CD4-positive, alpha-beta T cell treated with Interleukin-4 for 4 hours (primary cell): ENCODE data around the gene MAT2B.

Experiments used
- DNase-seq: peaks from one replicate; pipeline ENCODE4 v3.0.0-alpha.2; 2020

Gene MAT2B

DNA sequence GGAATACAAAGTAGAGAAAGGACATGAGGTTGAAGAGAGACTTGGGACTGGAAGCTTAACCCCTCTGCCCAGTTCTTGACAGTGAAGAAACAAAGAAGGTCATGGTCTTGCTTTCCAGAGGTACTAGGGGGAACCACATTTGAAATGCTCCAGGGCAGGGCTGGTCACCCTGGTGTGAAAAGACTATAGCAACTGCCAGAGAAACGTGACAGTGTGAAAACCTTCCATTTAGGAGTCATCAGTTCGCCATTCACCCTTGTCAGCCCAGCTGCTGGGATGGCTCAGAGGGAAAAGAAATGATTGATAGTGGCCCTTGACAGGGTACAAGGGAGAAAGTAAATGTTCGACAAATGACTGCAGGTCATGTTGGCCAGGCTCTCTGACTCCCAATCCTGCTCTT lies 56.7 kb downstream of the MAT2B start:
- DNase-seq, result no peak

DNA sequence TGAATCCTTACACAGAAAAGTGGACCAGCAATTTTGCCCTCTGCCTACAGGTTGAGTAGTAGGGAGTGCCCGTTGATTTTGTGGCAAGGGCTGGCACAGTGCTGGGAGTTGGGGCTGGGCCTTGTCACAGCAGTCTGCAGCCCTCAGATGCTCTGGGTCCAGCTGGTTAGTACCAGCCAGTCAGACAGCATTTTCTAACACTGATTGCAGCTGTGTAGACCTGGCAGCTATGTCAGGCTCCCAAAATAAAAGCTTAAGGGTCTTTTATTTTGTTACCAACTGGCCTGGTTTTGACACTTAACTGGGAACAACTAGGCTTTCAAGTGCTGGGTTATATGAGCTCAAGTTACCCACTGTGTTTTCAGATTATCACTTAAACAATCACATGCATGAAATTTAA lies 57.7 kb downstream of the MAT2B start:
- no peak for DNase-seq

DNA sequence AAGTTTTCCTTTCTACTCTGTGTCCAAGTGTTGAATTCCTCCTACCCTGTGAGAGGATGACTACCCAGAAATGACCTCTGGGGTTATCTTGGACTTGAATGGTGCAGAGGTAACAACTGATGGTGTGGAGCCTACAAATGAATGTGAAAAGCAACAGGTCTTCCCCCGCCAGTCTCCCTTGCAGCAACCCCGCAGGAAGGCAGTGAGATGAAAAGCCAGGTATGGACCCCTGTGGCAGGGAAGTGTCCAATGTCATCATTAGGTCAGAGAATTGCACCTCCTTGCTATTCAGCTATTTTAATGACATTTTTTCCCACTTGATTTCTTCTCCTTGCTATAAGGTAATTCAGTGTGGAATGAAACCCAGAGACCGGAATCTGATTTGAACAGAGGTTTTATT lies 58.5 kb downstream of the MAT2B start:
- no peak for DNase-seq

DNA sequence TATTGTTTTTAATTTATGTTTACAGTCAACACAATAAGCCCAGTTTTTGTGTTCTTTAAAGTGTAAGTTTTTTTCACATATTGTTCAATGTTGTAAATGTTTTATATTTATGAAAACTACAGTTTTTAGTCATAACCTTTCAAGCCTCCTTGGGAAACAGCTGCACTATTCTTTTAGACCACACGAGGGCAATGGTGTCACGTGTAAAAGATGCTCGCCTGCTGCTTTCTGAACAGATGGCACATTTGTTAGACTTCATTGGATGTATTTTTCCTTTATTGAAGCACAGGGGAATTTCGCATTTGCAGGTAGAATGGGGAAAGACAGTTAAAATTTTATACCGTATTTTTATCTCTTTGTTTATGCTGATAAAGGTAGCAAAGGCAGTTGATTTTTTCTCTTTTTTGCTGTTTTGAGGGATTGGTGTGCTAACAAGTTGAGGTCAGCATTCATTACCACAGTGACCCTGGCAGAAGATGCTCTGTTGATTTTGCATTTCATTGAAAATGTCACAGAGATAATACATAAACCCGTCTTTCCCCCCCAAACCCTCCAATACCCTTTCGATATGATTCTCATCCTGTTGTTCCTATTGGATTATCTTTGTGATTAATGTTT lies 59.0 kb downstream of the MAT2B start:
- DNase-seq, result peak; percentile 70

DNA sequence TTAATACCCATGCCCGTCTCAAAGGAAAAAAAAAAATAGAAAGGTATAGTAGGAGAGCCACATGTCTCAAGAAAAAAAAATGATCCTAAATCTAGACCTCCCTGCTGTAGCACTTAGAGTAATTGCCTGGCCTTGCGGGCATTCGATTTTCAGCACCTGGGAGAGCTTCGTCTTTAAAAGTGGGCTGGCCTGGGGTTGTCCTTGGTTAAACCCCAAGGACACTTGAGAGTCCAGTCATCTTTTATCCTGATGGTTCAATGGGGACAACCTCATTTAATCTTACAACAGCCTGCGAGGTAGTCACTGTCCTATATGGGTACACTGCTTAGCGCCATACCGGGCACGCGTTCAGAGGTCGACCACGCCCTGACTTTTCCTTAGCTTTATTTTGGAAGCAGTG lies 60.1 kb downstream of the MAT2B start:
- DNase-seq, result no peak

DNA sequence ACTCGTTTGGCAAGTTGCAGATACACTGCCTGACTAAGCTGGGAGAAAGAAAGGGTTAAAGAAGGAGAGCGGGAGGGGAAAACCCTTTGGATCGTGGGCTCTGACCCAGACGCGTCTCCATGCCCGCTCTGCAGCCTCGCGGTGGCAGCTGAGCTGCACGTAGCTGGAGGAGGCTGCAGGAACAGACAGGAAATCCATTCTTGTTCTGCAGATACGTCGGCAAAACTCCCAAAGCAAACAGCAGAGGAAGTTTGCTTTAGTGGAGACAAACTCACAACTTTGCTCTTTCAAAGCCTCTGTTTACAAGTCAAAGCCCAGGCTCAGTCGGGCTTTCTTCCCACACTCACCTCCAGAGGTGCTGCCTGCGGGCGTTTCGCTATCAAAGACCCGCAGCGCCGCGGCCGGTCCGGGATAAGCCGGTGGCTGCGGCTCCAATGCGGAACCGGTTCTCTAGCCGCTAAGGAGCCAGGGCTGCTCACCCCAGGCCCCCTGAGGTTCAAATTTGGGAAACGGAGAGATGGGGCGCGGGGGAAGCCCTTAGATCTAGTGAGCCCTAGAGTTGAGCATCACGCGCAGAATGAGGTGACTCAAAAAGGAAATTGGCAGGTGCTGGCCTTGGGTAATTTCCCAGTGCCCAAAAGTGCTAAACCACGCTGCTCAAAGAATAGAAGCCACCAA lies 60.7 kb downstream of the MAT2B start:
- DNase-seq, result peak; percentile 21

DNA sequence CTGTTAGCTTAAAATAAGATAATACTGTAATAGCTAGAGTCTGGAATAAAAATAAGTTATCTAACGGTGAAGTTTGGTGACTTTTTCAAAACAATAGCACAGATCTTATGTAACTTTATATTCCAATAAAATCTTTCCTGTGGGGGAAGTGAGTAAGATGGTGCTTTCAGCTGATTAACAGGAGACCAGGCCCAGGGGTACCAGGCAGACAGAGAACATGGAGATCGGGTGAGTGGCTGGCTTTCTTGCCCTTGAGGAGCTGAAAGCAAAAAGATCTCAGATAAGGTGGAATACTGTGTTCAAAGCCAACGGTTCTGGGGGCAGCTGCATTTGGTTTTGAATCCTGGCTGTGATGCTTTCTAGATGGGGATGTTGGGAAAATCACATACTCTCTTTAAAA lies 61.3 kb downstream of the MAT2B start:
- no peak for DNase-seq

DNA sequence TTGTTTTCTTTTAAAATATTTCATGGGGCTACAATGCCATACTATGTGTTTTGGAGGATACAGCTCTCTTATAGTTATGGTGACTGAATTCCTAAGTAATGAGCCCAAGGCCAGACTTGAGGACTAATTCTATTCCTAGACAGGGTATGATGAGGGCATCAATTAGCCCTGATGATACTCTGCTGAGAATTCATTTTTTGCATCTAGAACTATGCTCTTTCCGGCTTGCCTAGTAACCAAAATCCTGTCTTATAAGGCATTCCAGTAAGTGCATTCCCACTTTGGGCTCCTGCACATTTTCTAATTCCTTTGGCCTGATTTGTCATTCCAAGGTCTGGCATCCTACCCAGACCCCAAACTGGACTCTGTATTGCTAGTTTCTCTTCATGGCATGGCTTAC lies 62.4 kb downstream of the MAT2B start:
- DNase-seq, result no peak
